ENCODE results near the gene AHCYL2. TPM values are rescaled to one million over a fixed set of nuclear protein-coding genes. Genes with fewer than 3 reads are reported as not detected.
A peak's percentile ranks its signal among the peaks of the same experiment; 100 is the strongest.

AHCYL2 gene
- total RNA-seq, 1 donor from 2014 or later: 26.0 TPM

GRCh38 chr7:129391546-129392171 lies 166.8 kb downstream of the AHCYL2 start:
- H3K9me3 Mint-ChIP-seq (ENCODE audit: low read depth): no peaks in the 10 kb centered on the region
- TF ChIP-seq CTCF (IDR thresholded peaks at IDR 0.05; ENCODE audit: unreplicated experiment): no peak
- H3K36me3 Mint-ChIP-seq (ENCODE audit: insufficient read depth): peaks cover 6% of the 10 kb centered on the region
- DNase-seq (ENCODE audit: low spot score, unreplicated experiment): no peak
- H3K4me1 Mint-ChIP-seq (ENCODE audit: low read depth): peaks cover 4% of the 10 kb centered on the region
- H3K4me3 Mint-ChIP-seq (ENCODE audit: low read depth): no peak overlapping the region
- H3K27me3 Mint-ChIP-seq: no peaks in the 10 kb centered on the region
- H3K27ac Mint-ChIP-seq: no peak overlapping the region

GRCh38 chr7:129393255-129393654 lies 168.4 kb downstream of the AHCYL2 start:
- H3K4me3 Mint-ChIP-seq (ENCODE audit: low read depth): no peak overlapping the region
- H3K36me3 Mint-ChIP-seq (ENCODE audit: insufficient read depth): peaks cover 6% of the 10 kb centered on the region
- H3K4me1 Mint-ChIP-seq (ENCODE audit: low read depth): no peaks in the 10 kb centered on the region
- no peaks in the 10 kb centered on the region for H3K9me3 Mint-ChIP-seq (ENCODE audit: low read depth)
- DNase-seq (ENCODE audit: low spot score, unreplicated experiment): no peak
- no peak for TF ChIP-seq CTCF (IDR thresholded peaks at IDR 0.05; ENCODE audit: unreplicated experiment)
- H3K27me3 Mint-ChIP-seq: no peaks in the 10 kb centered on the region
- H3K27ac Mint-ChIP-seq: no peak overlapping the region

- H3K4me3 Mint-ChIP-seq (ENCODE audit: low read depth): no peak overlapping the region
Observed at GRCh38 chr7:129394101-129394500, 169.3 kb downstream of the AHCYL2 start.

GRCh38 chr7:129394982-129395914 lies 170.4 kb downstream of the AHCYL2 start:
- no peak for DNase-seq (ENCODE audit: low spot score, unreplicated experiment)
- no peaks in the 10 kb centered on the region for H3K4me1 Mint-ChIP-seq (ENCODE audit: low read depth)
- H3K4me3 Mint-ChIP-seq (ENCODE audit: low read depth): no peak overlapping the region
- peak overlapping the region; percentile 62 for H3K27ac Mint-ChIP-seq
- H3K27me3 Mint-ChIP-seq: no peaks in the 10 kb centered on the region
- peaks cover 7% of the 10 kb centered on the region for H3K36me3 Mint-ChIP-seq (ENCODE audit: insufficient read depth)
- no peak for TF ChIP-seq CTCF (IDR thresholded peaks at IDR 0.05; ENCODE audit: unreplicated experiment)
- H3K9me3 Mint-ChIP-seq (ENCODE audit: low read depth): no peaks in the 10 kb centered on the region

More at GRCh38 chr7:129394101-129394500, 169.3 kb downstream of the AHCYL2 start:
- DNase-seq (ENCODE audit: low spot score, unreplicated experiment): no peak
- TF ChIP-seq CTCF (IDR thresholded peaks at IDR 0.05; ENCODE audit: unreplicated experiment): no peak
- Mint-ChIP-seq H3K9me3 (ENCODE audit: low read depth) (no peaks in the 10 kb centered on the region), H3K27me3 (no peaks in the 10 kb centered on the region), H3K27ac (no peak overlapping the region), H3K36me3 (ENCODE audit: insufficient read depth) (peaks cover 4% of the 10 kb centered on the region), H3K4me1 (ENCODE audit: low read depth) (no peaks in the 10 kb centered on the region)

- no peaks in the 10 kb centered on the region for H3K27me3 Mint-ChIP-seq
- peaks cover 14% of the 10 kb centered on the region for H3K4me1 Mint-ChIP-seq (ENCODE audit: low read depth)
- no peaks in the 10 kb centered on the region for H3K9me3 Mint-ChIP-seq (ENCODE audit: low read depth)
- H3K4me3 Mint-ChIP-seq (ENCODE audit: low read depth): no peak overlapping the region
- no peak overlapping the region for H3K27ac Mint-ChIP-seq
- H3K36me3 Mint-ChIP-seq (ENCODE audit: insufficient read depth): peaks cover 9% of the 10 kb centered on the region
- no peak for TF ChIP-seq CTCF (IDR thresholded peaks at IDR 0.05; ENCODE audit: unreplicated experiment)
- no peak for DNase-seq (ENCODE audit: low spot score, unreplicated experiment)
Observed at GRCh38 chr7:129401228-129401966, 176.6 kb downstream of the AHCYL2 start.
